GM19467 (cell line): ENCODE data around the gene TMX1.
"Not testable (repeated sequence)": the region's sequence is repeated elsewhere in the genome, so short reads cannot be mapped to it uniquely, and the experiment has no call there.

ENCODE experiments used
- ATAC-seq: cut with Tn5 transposase; IDR thresholded peaks from one replicate; pipeline ENCODE4 v1.9.1; 2021; ENCODE audit warnings: mild to moderate bottlenecking, moderate library complexity; ENCODE audit not compliant: unreplicated experiment

Gene TMX1

GRCh38 chr14:51239813-51240803 is at the start of gene TMX1:
TSS of gene TMX1 (plus strand) at chr14:51240247. CDS start at chr14:51240293, 46 bp downstream.
- ATAC-seq, result peak; percentile 85

GRCh38 chr14:51201890-51202289 is 38.2 kb upstream of the TMX1 start:
- ATAC-seq, result no peak

- peak; percentile 69 for ATAC-seq
Measured at GRCh38 chr14:51202914-51203665, 37.0 kb upstream of the TMX1 start.

GRCh38 chr14:51203881-51204280 is 36.2 kb upstream of the TMX1 start:
- ATAC-seq, result no peak

GRCh38 chr14:51205486-51205885 is 34.6 kb upstream of the TMX1 start:
- ATAC-seq, result no peak

GRCh38 chr14:51206462-51206861 is 33.6 kb upstream of the TMX1 start:
- ATAC-seq, result no peak

GRCh38 chr14:51207621-51208020 is 32.4 kb upstream of the TMX1 start:
- no peak for ATAC-seq

GRCh38 chr14:51208982-51209381 is 31.1 kb upstream of the TMX1 start:
- ATAC-seq, result no peak

GRCh38 chr14:51209457-51209856 is 30.6 kb upstream of the TMX1 start:
- ATAC-seq, result no peak

GRCh38 chr14:51210594-51210993 is 29.5 kb upstream of the TMX1 start:
- ATAC-seq, result no peak

- no peak for ATAC-seq
Measured at GRCh38 chr14:51211149-51211548, 28.9 kb upstream of the TMX1 start.

- no peak for ATAC-seq
Measured at GRCh38 chr14:51216602-51217001, 23.4 kb upstream of the TMX1 start.

GRCh38 chr14:51219473-51220448 is 20.3 kb upstream of the TMX1 start:
- no peak for ATAC-seq

- not testable (repeated sequence) for ATAC-seq
Measured at GRCh38 chr14:51223463-51223862, 16.6 kb upstream of the TMX1 start.

- ATAC-seq, result no peak
Measured at GRCh38 chr14:51224551-51224950, 15.5 kb upstream of the TMX1 start.

- ATAC-seq, result no peak
Measured at GRCh38 chr14:51225751-51226150, 14.3 kb upstream of the TMX1 start.

GRCh38 chr14:51228391-51228790 is 11.7 kb upstream of the TMX1 start:
- no peak for ATAC-seq

GRCh38 chr14:51228890-51229289 is 11.2 kb upstream of the TMX1 start:
- no peak for ATAC-seq

- ATAC-seq, result no peak
Measured at GRCh38 chr14:51236314-51236713, 3.7 kb upstream of the TMX1 start.

- no peak for ATAC-seq
Measured at GRCh38 chr14:51240804-51241380, 845 bp downstream of the TMX1 start.
